H1 (cell line): Measurements from ENCODE around the gene SLC41A1. TPM values are rescaled to one million over a fixed set of nuclear protein-coding genes. Genes with fewer than 3 reads are reported as not detected.

ENCODE experiments used
- CTCF ChIA-PET: fragments of 300-600 bp; sonication (Branson Sonifier 250); formaldehyde crosslinking; loops from one replicate; lab custom pipeline; 2021; ENCODE audit not compliant: partially characterized antibody; lab: Charles Lee
- POLR2A ChIA-PET: fragments of 300-600 bp; sonication (Branson Sonifier 250); formaldehyde crosslinking; loops from one replicate; lab custom pipeline; 2021; ENCODE audit warnings: inconsistent platforms; ENCODE audit not compliant: partially characterized antibody; lab: Charles Lee
- DNase-seq, 2 experiments: peaks; one replicate each; pipeline versions ENCODE4 v3.0.0 to v3.0.0-alpha.2; 2010 to 2022; ENCODE audit warnings: low spot score in 2 of 2, low read depth in 1 of 2, mixed read lengths in 1 of 2
- FAIRE-seq: peaks from 2 replicates; lab custom pipeline; 2011; peaks lifted over from hg19 to GRCh38; lab: Jason Lieb, UNC
- H2AFZ ChIP-seq: 2 replicates; pipeline ENCODE4 v1.8.1; 2012; ENCODE audit warnings: low read length, inconsistent platforms
- H2AK5ac ChIP-seq: 2 replicates; pipeline ENCODE4 v1.6.1; 2013; ENCODE audit warnings: low read depth, low read length
- H2BK120ac ChIP-seq: replicated peaks from 2 replicates; pipeline ENCODE3; 2013; ENCODE audit warnings: low read depth, low read length, inconsistent platforms
- H2BK12ac ChIP-seq: 2 replicates; pipeline ENCODE4 v1.6.1; 2013; ENCODE audit warnings: low read depth, low read length
- H2BK15ac ChIP-seq: 2 replicates; pipeline ENCODE4 v1.6.1; 2013; ENCODE audit warnings: low read length
- H2BK20ac ChIP-seq: 2 replicates; pipeline ENCODE4 v1.6.1; 2013; ENCODE audit warnings: low read length
- H2BK5ac ChIP-seq: 2 replicates; pipeline ENCODE4 v1.6.1; 2013; ENCODE audit warnings: low read depth, low read length
- H3K14ac ChIP-seq: 2 replicates; pipeline ENCODE4 v1.6.1; 2013; ENCODE audit warnings: inconsistent platforms; ENCODE audit not compliant: insufficient read length
- H3K18ac ChIP-seq: 2 replicates; pipeline ENCODE4 v1.6.1; 2013; ENCODE audit warnings: low read length; ENCODE audit errors: extremely low read depth
- H3K23ac ChIP-seq: 2 replicates; pipeline ENCODE4 v1.6.1; 2013; ENCODE audit warnings: inconsistent platforms; ENCODE audit not compliant: insufficient read length
- H3K23me2 ChIP-seq: 2 replicates; pipeline ENCODE4 v1.6.1; 2013; ENCODE audit warnings: low read depth, low read length
- H3K27ac ChIP-seq: 2 replicates; pipeline ENCODE4 v1.6.1; 2011; ENCODE audit warnings: low read depth, low read length, inconsistent platforms
- H3K27me3 ChIP-seq, 4 experiments: replicated peaks in 1 of 4; 1 replicate in 1 of 4; 2 replicates in 3 of 4; pipeline versions ENCODE4 v1.6.1 to v1.8.1; 2011 to 2013; ENCODE audit warnings: low read length in 3 of 4, mild to moderate bottlenecking in 3 of 4, inconsistent platforms in 2 of 4, mixed read lengths in 2 of 4, moderate library complexity in 1 of 4; ENCODE audit not compliant: control insufficient read depth in 3 of 4, insufficient read depth in 3 of 4; ENCODE audit errors: extremely low read depth in 1 of 4
- H3K36me3 ChIP-seq, 4 experiments: 2 replicates each; pipeline versions ENCODE4 v1.6.1 to v1.8.1; 2011 to 2013; ENCODE audit warnings: mild to moderate bottlenecking in 4 of 4, low read length in 3 of 4, moderate library complexity in 2 of 4, control low read depth in 1 of 4, inconsistent platforms in 1 of 4; ENCODE audit not compliant: insufficient read depth in 4 of 4, control insufficient read depth in 2 of 4
- H3K4ac ChIP-seq: replicated peaks from 2 replicates; pipeline ENCODE3; 2013; ENCODE audit warnings: low read length, low read depth, mixed read lengths, inconsistent platforms; ENCODE audit not compliant: insufficient read length
- H3K4me1 ChIP-seq, 4 experiments: replicated peaks in 1 of 4; 1 replicate in 1 of 4; 2 replicates in 3 of 4; pipeline versions ENCODE4 v1.6.1 to v1.8.1; 2011 to 2013; ENCODE audit warnings: low read length in 3 of 4, inconsistent platforms in 2 of 4, mixed read lengths in 1 of 4; ENCODE audit not compliant: insufficient read depth in 4 of 4, control insufficient read depth in 3 of 4
- H3K4me2 ChIP-seq, 2 experiments: 2 replicates each; pipeline versions ENCODE4 v1.6.1 to v1.8.1; 2011 to 2013; ENCODE audit warnings: low read depth in 2 of 2, low read length in 2 of 2, control low read depth in 1 of 2, inconsistent platforms in 1 of 2, mild to moderate bottlenecking in 1 of 2; ENCODE audit not compliant: insufficient read depth in 1 of 2
- H3K4me3 ChIP-seq, 4 experiments: fragments of 200-600, 300-600 bp in 1 of 4; sonication (generic), shearing (Covaris generic), sonication (Bioruptor Twin) in 1 of 4; 2 replicates each; pipeline versions ENCODE4 v1.5.1 to v1.8.1; 2011 to 2016; ENCODE audit warnings: low read length in 4 of 4, low read depth in 3 of 4, control low read depth in 2 of 4, inconsistent platforms in 2 of 4, mild to moderate bottlenecking in 2 of 4, mixed read lengths in 1 of 4, moderate library complexity in 1 of 4; ENCODE audit not compliant: insufficient read depth in 2 of 4; ENCODE audit errors: extremely low read depth in 1 of 4
- H3K56ac ChIP-seq: replicated peaks from 2 replicates; pipeline ENCODE3; 2013; ENCODE audit warnings: low read depth, mild to moderate bottlenecking, mixed read lengths, low read length, inconsistent platforms; ENCODE audit not compliant: insufficient read length
- H3K79me1 ChIP-seq: 2 replicates; pipeline ENCODE4 v1.6.1; 2013; ENCODE audit warnings: low read depth, low read length, control low read depth
- H3K79me2 ChIP-seq, 2 experiments: 2 replicates each; pipeline versions ENCODE4 v1.6.1 to v1.8.1; 2012 to 2013; ENCODE audit warnings: low read length in 2 of 2, mild to moderate bottlenecking in 2 of 2, inconsistent platforms in 1 of 2; ENCODE audit not compliant: insufficient read depth in 2 of 2, control insufficient read depth in 1 of 2
- H3K9ac ChIP-seq, 4 experiments: replicated peaks in 1 of 4; 1 replicate in 1 of 4; 2 replicates in 3 of 4; pipeline versions ENCODE4 v1.6.1 to v1.8.1; 2011 to 2013; ENCODE audit warnings: low read depth in 3 of 4, low read length in 3 of 4, control low read depth in 2 of 4, mild to moderate bottlenecking in 2 of 4, moderate library complexity in 2 of 4, inconsistent platforms in 1 of 4; ENCODE audit errors: extremely low read depth in 1 of 4
- H3K9me3 ChIP-seq, 2 experiments: 2 replicates each; pipeline versions ENCODE4 v1.6.1 to v1.8.1; 2012 to 2013; ENCODE audit warnings: mild to moderate bottlenecking in 2 of 2, moderate library complexity in 2 of 2, control low read depth in 1 of 2, inconsistent platforms in 1 of 2, low read depth in 1 of 2, low read length in 1 of 2, mixed read lengths in 1 of 2; ENCODE audit not compliant: insufficient read depth in 2 of 2
- H4K20me1 ChIP-seq, 2 experiments: replicated peaks in 1 of 2; 2 replicates each; pipeline versions ENCODE3 to v1.8.1; 2011 to 2013; ENCODE audit warnings: inconsistent platforms in 2 of 2, low read length in 2 of 2, mild to moderate bottlenecking in 1 of 2; ENCODE audit not compliant: insufficient read depth in 2 of 2, control insufficient read depth in 1 of 2
- H4K5ac ChIP-seq: 2 replicates; pipeline ENCODE4 v1.6.1; 2013; ENCODE audit warnings: low read length, low read depth, mixed read lengths, inconsistent platforms; ENCODE audit not compliant: insufficient read length
- H4K8ac ChIP-seq: 2 replicates; pipeline ENCODE4 v1.8.0; 2013; ENCODE audit warnings: mild to moderate bottlenecking, moderate library complexity, low read length, inconsistent platforms; ENCODE audit not compliant: insufficient read depth; ENCODE audit errors: extremely low read depth
- H4K91ac ChIP-seq: replicated peaks from 2 replicates; pipeline ENCODE3; 2013; ENCODE audit warnings: low read length, mixed read lengths, inconsistent platforms; ENCODE audit not compliant: insufficient read length
- RNF2 ChIP-seq: fragments of 200-900, 300-1000 bp; sonication (generic); IDR thresholded peaks from 2 replicates; pipeline ENCODE4 v1.7.1; 2016; ENCODE audit warnings: borderline replicate concordance, low read depth, mild to moderate bottlenecking, antibody characterized with exemption, low read length; ENCODE audit not compliant: poor library complexity, severe bottlenecking; ENCODE audit errors: missing control alignments
- whole genome bisulfite sequencing, 2 experiments: shearing (Covaris generic) in 1 of 2; methylation state at CpG; one replicate each; pipeline versions ENCODE4 v1.1.6 to v1.1.7; 2013 to 2015; ENCODE audit warnings: low lambda C conversion rate in 2 of 2, mixed read lengths in 2 of 2, inconsistent platforms in 1 of 2, low coverage in 1 of 2, missing lambda C conversion rate in 1 of 2; ENCODE audit not compliant: insufficient replicate concordance in 2 of 2, insufficient coverage in 1 of 2, insufficient read length in 1 of 2; ENCODE audit errors: extremely low coverage in 1 of 2, missing lambda C conversion rate in 1 of 2; 5-methylcytosine and 5-hydroxymethylcytosine counted together
- polyA plus RNA-seq, 7 experiments: library from polyadenylated mRNA; depleted of rRNA in 3 of 7; stranded (reverse) in 5 of 7; unstranded in 2 of 7; fragments of >200 nt in 5 of 7; fragments of 200-250 nt in 2 of 7; gene quantifications; 1 replicate in 5 of 7; 2 replicates in 1 of 7; 4 replicates in 1 of 7; pipeline versions ENCODE4 v1.2.1 to v1.2.3, GENCODE V29; 2011 to 2013; ENCODE audit warnings: missing spikeins in 2 of 7, mixed read lengths in 2 of 7
- total RNA-seq: library from RNA; stranded (reverse); fragmentation: NEBNext Ultra II Directional; extraction: Animal tissue kit (Norgen Biotek cat#: 25700); gene quantifications from 2 replicates; pipeline ENCODE4 v1.2.1, GENCODE V29; 2021
- TF ChIP-seq, protein P1 (sequence below), 3 experiments: IDR thresholded peaks; 1 replicate in 2 of 3; 2 replicates in 1 of 3; pipeline versions ENCODE4 v1.5.1 to v1.6.1; 2011; ENCODE audit warnings: low read length in 3 of 3, mild to moderate bottlenecking in 3 of 3, inconsistent platforms in 2 of 3, low read depth in 1 of 3, moderate library complexity in 1 of 3; ENCODE audit not compliant: insufficient read depth in 1 of 3; ENCODE audit errors: control extremely low read depth in 1 of 3

Gene SLC41A1
- total and polyA plus RNA-seq, 2 of the 8 experiments (the other 6 are each of a cell fraction or from before 2014, with no cell fraction given), result 41.2 to 42.3 TPM

DNA sequence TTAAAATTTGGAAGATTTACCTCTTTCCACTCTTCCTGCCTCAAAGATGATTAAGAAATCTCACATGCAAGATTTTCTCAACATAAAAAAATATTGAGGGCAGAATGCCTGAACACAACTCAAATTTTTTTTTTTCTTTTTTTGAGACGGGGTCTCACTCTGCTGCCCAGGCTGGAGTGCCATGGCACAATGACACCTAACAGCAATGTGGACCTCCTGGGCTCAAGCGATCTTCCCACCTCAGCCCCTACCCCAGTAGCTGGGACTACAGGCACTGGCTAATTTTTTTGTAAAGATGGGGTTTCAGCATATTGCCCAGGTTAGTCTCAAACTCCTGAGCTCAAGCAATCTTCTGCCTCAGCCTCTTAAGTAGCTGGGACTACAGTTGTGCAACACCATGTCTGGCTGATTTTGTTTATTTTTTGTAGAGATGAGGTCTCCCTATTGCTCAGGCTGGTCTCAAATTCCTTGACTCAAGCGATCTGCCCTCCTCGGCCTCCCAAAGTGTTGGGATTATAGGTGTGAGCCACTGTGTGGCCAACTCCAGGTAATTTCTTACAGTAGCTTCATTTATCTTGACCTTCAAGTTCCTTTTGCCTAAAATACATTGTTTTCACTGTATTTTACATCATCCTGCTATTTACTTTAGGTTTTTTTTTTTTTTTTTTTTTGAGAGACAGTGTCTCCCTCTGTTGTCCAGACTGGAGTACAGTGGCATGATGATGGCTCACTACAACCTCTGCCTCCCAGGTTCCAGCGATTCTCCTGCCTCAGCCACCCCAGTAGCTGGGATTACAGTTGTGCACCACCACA, 73.4 kb downstream of the SLC41A1 start:
- no peak overlapping the region for H4K8ac ChIP-seq
- peaks cover 3 to 11% (median 7%) of the 10 kb centered on the region in 4 experiments; a peak in 5 of 7 replicates for H3K4me1 ChIP-seq
- H2BK120ac ChIP-seq, result no peak overlapping the region
- no peak for FAIRE-seq
- H4K91ac ChIP-seq, result no peak overlapping the region
- no peak overlapping the region for H3K27ac ChIP-seq
- no peak overlapping the region for H3K4me3 ChIP-seq
- H3K79me2 ChIP-seq, result peaks cover 21 to 98% of the 10 kb centered on the region in 2 experiments
- H4K20me1 ChIP-seq, result peaks cover 22 to 26% of the 10 kb centered on the region in 2 experiments
- H3K4ac ChIP-seq, result no peak overlapping the region
- no peak overlapping the region for H2BK20ac ChIP-seq
- ChIA-PET POLR2A (interaction anchor here (0.7 to 10.7 kb wide), 9 partner anchors 6 to 869 kb away, joined by 3 to 61 read pairs (median 5); partner anchors contain the start of genes ELK4 and NUCKS1), CTCF (interaction anchor here (0.5 to 3.2 kb wide), 13 partner anchors 9 to 291 kb away, joined by 3 to 32 read pairs (median 3); no protein-coding TSS in a partner anchor)
- H3K23me2 ChIP-seq, result no peaks in the 10 kb centered on the region
- H4K5ac ChIP-seq, result no peak overlapping the region
- no peak overlapping the region for H2BK5ac ChIP-seq
- H2BK12ac ChIP-seq, result no peak overlapping the region
- no peak overlapping the region for H3K18ac ChIP-seq
- no peaks in the 10 kb centered on the region for H3K9me3 ChIP-seq
- H3K23ac ChIP-seq, result no peak overlapping the region
- no peaks in the 10 kb centered on the region for H3K27me3 ChIP-seq
- H3K79me1 ChIP-seq, result no peaks in the 10 kb centered on the region; the same call in 1 of the 2 replicates
- H3K56ac ChIP-seq, result no peak overlapping the region
- no peak overlapping the region for H3K4me2 ChIP-seq
- no peak overlapping the region for H2BK15ac ChIP-seq
- no peak overlapping the region for H3K14ac ChIP-seq
- TF ChIP-seq, protein P1, sequence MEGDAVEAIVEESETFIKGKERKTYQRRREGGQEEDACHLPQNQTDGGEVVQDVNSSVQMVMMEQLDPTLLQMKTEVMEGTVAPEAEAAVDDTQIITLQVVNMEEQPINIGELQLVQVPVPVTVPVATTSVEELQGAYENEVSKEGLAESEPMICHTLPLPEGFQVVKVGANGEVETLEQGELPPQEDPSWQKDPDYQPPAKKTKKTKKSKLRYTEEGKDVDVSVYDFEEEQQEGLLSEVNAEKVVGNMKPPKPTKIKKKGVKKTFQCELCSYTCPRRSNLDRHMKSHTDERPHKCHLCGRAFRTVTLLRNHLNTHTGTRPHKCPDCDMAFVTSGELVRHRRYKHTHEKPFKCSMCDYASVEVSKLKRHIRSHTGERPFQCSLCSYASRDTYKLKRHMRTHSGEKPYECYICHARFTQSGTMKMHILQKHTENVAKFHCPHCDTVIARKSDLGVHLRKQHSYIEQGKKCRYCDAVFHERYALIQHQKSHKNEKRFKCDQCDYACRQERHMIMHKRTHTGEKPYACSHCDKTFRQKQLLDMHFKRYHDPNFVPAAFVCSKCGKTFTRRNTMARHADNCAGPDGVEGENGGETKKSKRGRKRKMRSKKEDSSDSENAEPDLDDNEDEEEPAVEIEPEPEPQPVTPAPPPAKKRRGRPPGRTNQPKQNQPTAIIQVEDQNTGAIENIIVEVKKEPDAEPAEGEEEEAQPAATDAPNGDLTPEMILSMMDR (IDR thresholded peaks at IDR 0.05; ENCODE audit: control extremely low read depth in 1 of 3, insufficient read depth in 1 of 3, low read depth in 1 of 3, low read length in 3 of 3), result peak in 1 of 3 experiments; percentile 7; a peak in 1 of 4 replicates
- TF ChIP-seq RNF2, result no peak
- DNase-seq, result no peak
- peaks cover 0 to 14% (median 4%) of the 10 kb centered on the region in 4 experiments; a peak in 4 of 8 replicates for H3K36me3 ChIP-seq
- H2AFZ ChIP-seq, result no peak overlapping the region
- H2AK5ac ChIP-seq, result no peak overlapping the region
- 70% methylated on average over 5 of the region's 5 CpGs; no CpG with 5 or more reads in 1 of the 2 experiments for WGBS, 2 experiments
- no peak overlapping the region for H3K9ac ChIP-seq
